ENCODE results near the gene DNM3. TPM values are rescaled to one million over a fixed set of nuclear protein-coding genes. Genes with fewer than 3 reads are reported as not detected.
"Not testable (repeated sequence)": the region's sequence is repeated elsewhere in the genome, so short reads cannot be mapped to it uniquely, and the experiment has no call there.

Gene DNM3
- total RNA-seq, 1 donor from 2014 or later = 7.7 TPM

DNA sequence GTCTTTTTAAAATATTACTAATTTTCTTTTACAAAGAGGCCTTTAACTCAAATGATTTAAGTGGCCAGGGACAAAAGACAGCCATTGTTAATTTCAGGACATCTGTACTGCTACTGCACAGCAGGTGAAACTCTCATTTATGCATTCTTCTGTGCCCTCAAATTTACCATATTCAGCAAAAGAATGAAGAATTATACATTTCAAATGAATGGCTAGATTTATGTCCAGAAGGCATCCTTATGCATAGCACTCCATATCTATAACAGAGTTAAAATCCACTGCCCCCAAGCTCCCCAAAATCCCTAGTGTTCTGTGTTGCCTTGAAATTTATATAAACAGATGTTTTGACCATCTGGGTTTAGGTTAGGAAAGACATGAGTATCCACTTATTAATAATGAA, 202.6 kb downstream of the DNM3 start:
- Mint-ChIP-seq H3K27ac (ENCODE audit: unreplicated experiment) (no peak overlapping the region), H3K4me3 (ENCODE audit: unreplicated experiment) (no peak overlapping the region), H3K9me3 (ENCODE audit: unreplicated experiment) (no peaks in the 10 kb centered on the region), H3K27me3 (ENCODE audit: unreplicated experiment) (peaks cover 2% of the 10 kb centered on the region), H3K4me1 (ENCODE audit: unreplicated experiment) (peaks cover 31% of the 10 kb centered on the region), H3K36me3 (ENCODE audit: low read depth, unreplicated experiment) (peaks cover 4% of the 10 kb centered on the region)
- no peak for DNase-seq (ENCODE audit: low spot score)
- TF ChIP-seq, protein P1, sequence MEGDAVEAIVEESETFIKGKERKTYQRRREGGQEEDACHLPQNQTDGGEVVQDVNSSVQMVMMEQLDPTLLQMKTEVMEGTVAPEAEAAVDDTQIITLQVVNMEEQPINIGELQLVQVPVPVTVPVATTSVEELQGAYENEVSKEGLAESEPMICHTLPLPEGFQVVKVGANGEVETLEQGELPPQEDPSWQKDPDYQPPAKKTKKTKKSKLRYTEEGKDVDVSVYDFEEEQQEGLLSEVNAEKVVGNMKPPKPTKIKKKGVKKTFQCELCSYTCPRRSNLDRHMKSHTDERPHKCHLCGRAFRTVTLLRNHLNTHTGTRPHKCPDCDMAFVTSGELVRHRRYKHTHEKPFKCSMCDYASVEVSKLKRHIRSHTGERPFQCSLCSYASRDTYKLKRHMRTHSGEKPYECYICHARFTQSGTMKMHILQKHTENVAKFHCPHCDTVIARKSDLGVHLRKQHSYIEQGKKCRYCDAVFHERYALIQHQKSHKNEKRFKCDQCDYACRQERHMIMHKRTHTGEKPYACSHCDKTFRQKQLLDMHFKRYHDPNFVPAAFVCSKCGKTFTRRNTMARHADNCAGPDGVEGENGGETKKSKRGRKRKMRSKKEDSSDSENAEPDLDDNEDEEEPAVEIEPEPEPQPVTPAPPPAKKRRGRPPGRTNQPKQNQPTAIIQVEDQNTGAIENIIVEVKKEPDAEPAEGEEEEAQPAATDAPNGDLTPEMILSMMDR (IDR thresholded peaks at IDR 0.05; ENCODE audit: unreplicated experiment) = no peak

DNA sequence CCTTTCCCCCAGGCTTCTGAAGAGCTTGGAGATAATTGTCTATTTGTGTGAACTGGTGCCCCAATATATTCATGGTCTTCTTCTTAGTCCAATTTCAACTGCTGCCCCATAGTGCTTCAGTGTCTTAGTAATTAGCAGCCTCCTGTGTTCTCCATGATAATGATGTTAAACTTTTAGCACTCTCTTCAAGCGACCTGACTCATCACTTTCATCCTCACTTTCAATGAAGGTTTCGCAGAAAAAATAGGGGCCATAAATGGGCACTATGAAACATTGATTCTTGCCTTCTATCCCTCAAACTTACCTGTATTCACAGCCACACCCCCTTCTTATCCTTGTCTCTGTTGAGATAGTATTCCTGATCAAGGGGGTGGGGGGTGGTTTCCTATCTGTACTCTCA, 210.6 kb downstream of the DNM3 start:
- peaks cover 3% of the 10 kb centered on the region for H3K4me1 Mint-ChIP-seq (ENCODE audit: unreplicated experiment)
- H3K9me3 Mint-ChIP-seq (ENCODE audit: unreplicated experiment) = no peaks in the 10 kb centered on the region
- TF ChIP-seq, protein P1 (IDR thresholded peaks at IDR 0.05; ENCODE audit: unreplicated experiment) = no peak
- H3K4me3 Mint-ChIP-seq (ENCODE audit: unreplicated experiment) = no peak overlapping the region
- H3K27me3 Mint-ChIP-seq (ENCODE audit: unreplicated experiment) = no peaks in the 10 kb centered on the region
- no peak overlapping the region for H3K27ac Mint-ChIP-seq (ENCODE audit: unreplicated experiment)
- H3K36me3 Mint-ChIP-seq (ENCODE audit: low read depth, unreplicated experiment) = peaks cover 11% of the 10 kb centered on the region
- no peak for DNase-seq (ENCODE audit: low spot score)

DNA sequence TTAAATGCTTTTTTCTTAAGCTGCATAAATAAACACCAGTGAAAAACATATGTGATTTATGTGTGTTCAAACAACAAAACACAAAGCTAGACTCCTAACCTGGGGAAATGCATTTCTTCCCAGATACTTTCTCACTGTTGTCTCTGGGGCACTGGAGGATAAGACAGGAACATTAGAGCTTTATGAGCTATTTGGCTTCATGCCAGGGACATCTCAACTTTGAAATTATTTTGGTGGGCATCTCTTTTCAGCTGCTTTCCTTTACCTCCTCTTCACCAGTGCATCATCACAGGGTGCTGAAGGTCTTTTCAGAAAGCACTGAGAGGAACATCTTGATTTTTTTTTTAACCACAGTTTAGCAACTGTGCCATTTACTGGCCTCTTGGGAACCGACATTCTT, 212.9 kb downstream of the DNM3 start:
- Mint-ChIP-seq H3K27ac (ENCODE audit: unreplicated experiment) (no peak overlapping the region), H3K4me1 (ENCODE audit: unreplicated experiment) (peaks cover 3% of the 10 kb centered on the region), H3K9me3 (ENCODE audit: unreplicated experiment) (no peaks in the 10 kb centered on the region), H3K27me3 (ENCODE audit: unreplicated experiment) (no peaks in the 10 kb centered on the region), H3K36me3 (ENCODE audit: low read depth, unreplicated experiment) (peaks cover 11% of the 10 kb centered on the region), H3K4me3 (ENCODE audit: unreplicated experiment) (no peak overlapping the region)
- TF ChIP-seq, protein P1 (IDR thresholded peaks at IDR 0.05; ENCODE audit: unreplicated experiment) = no peak
- no peak for DNase-seq (ENCODE audit: low spot score)

DNA sequence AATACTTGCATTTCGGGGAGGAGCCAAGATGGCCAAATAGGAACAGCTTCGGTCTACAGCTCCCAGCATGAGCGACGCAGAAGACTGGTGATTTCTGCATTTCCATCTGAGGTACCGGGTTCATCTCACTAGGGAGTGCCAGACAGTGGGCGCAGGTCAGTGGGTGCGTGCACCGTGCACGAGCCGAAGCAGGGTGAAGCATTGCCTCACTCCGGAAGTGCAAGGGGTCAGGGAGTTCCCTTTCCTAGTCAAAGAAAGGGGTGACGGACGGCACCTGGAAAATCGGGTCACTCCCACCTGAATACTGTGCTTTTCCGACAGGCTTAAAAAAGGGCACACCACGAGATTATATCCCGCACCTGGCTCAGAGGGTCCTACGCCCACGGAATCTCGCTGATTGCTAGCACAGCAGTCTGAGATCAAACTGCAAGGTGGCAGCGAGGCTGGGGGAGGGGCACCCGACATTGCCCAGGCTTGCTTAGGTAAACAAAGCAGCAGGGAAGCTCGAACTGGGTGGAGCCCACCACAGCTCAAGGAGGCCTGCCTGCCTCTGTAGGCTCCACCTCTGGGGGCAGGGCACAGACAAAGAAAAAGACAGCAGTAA, 214.6 kb downstream of the DNM3 start:
- H3K36me3 Mint-ChIP-seq (ENCODE audit: low read depth, unreplicated experiment); H3K4me1 Mint-ChIP-seq (ENCODE audit: unreplicated experiment); H3K4me3 Mint-ChIP-seq (ENCODE audit: unreplicated experiment); H3K27ac Mint-ChIP-seq (ENCODE audit: unreplicated experiment); H3K27me3 Mint-ChIP-seq (ENCODE audit: unreplicated experiment); H3K9me3 Mint-ChIP-seq (ENCODE audit: unreplicated experiment); DNase-seq (ENCODE audit: low spot score): not testable (repeated sequence)

DNA sequence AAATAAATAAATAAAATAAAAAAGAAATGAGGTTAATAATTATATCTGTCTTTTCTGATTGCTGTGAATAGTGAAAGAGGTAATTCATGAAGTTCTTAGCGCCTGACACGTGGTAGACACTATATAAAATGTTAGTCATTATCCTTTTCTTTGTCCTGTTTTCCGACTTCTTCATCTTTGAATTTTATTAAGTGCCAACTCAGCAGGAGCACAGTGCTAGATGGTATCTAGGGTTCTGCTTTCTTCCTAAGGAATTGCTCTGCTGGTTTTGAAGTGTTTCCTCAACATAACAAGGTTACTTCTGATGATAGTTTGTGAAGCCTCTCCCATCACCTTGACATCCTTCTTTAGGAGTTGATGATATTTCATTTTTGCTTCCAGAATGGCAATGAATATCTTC, 227.0 kb downstream of the DNM3 start:
- Mint-ChIP-seq H3K27ac (ENCODE audit: unreplicated experiment) (no peak overlapping the region), H3K4me3 (ENCODE audit: unreplicated experiment) (no peak overlapping the region), H3K9me3 (ENCODE audit: unreplicated experiment) (no peaks in the 10 kb centered on the region), H3K4me1 (ENCODE audit: unreplicated experiment) (no peaks in the 10 kb centered on the region), H3K36me3 (ENCODE audit: low read depth, unreplicated experiment) (no peaks in the 10 kb centered on the region), H3K27me3 (ENCODE audit: unreplicated experiment) (no peaks in the 10 kb centered on the region)
- TF ChIP-seq, protein P1 (IDR thresholded peaks at IDR 0.05; ENCODE audit: unreplicated experiment) = no peak
- no peak for DNase-seq (ENCODE audit: low spot score)

All from endothelial cell (in vitro differentiated cells).